CD4-positive, alpha-beta T cell (primary cell): Measurements from ENCODE around the gene ZBTB20. TPM values are rescaled to one million over a fixed set of nuclear protein-coding genes. Genes with fewer than 3 reads are reported as not detected.
"Not testable (repeated sequence)": the region's sequence is repeated elsewhere in the genome, so short reads cannot be mapped to it uniquely, and the experiment has no call there.

Experiments used
- ATAC-seq: fragments of 200-7000 bp; cut with Tn5 transposase; one replicate; pipeline ENCODE4 v1.10.0; 2022; ENCODE audit warnings: mild to moderate bottlenecking; ENCODE audit not compliant: poor library complexity
- CTCF ChIA-PET: fragments of 350-600 bp; sonication (Branson Sonifier 250); formaldehyde crosslinking; loops from one replicate; lab custom pipeline; 2021; ENCODE audit warnings: antibody characterized with exemption, inconsistent platforms; lab: Charles Lee
- POLR2A ChIA-PET: fragments of 350-600 bp; sonication (Branson Sonifier 250); formaldehyde crosslinking; loops from one replicate; lab custom pipeline; 2021; ENCODE audit warnings: antibody characterized with exemption, inconsistent platforms; lab: Charles Lee
- DNase-seq, 14 experiments: peaks; one replicate each; pipeline ENCODE4 v3.0.0-alpha.2; 2013 to 2020; ENCODE audit warnings: mixed read lengths in 2 of 14
- H3K27ac ChIP-seq, 2 donors: one replicate each; pipeline versions ENCODE4 v1.5.1 to v1.7.0; 2013; ENCODE audit warnings: low read length in 2 of 2, low read depth in 1 of 2, mild to moderate bottlenecking in 1 of 2
- H3K27me3 ChIP-seq, 2 experiments: 1 replicate in 1 of 2; 2 replicates in 1 of 2; pipeline versions ENCODE4 v1.6.1 to v1.7.0; 2013; ENCODE audit warnings: low read length in 2 of 2, control low read depth in 1 of 2, mild to moderate bottlenecking in 1 of 2, moderate library complexity in 1 of 2; ENCODE audit not compliant: insufficient read depth in 2 of 2, control insufficient read depth in 1 of 2
- H3K36me3 ChIP-seq: one replicate; pipeline ENCODE4 v1.6.1; 2013; ENCODE audit warnings: low read length, control low read depth; ENCODE audit not compliant: insufficient read depth
- H3K4me1 ChIP-seq: one replicate; pipeline ENCODE4 v1.6.1; 2013; ENCODE audit warnings: low read length, control low read depth; ENCODE audit not compliant: insufficient read depth
- H3K4me3 ChIP-seq: one replicate; pipeline ENCODE4 v1.5.1; 2013; ENCODE audit warnings: mild to moderate bottlenecking, low read length, moderate library complexity
- H3K9me3 ChIP-seq, 2 experiments: 1 replicate in 1 of 2; 2 replicates in 1 of 2; pipeline versions ENCODE4 v1.6.1 to v1.7.0; 2013; ENCODE audit warnings: low read length in 2 of 2, mild to moderate bottlenecking in 2 of 2, control low read depth in 1 of 2, moderate library complexity in 1 of 2; ENCODE audit not compliant: control insufficient read depth in 1 of 2, insufficient read depth in 1 of 2
- H3K27ac Mint-ChIP-seq: one replicate; pipeline ENCODE4 v1.8.0; 2020; ENCODE audit warnings: mixed read lengths
- H3K27me3 Mint-ChIP-seq: one replicate; pipeline ENCODE4 v1.8.0; 2021; ENCODE audit warnings: mixed read lengths
- H3K36me3 Mint-ChIP-seq: one replicate; pipeline ENCODE4 v1.8.0; 2021; ENCODE audit warnings: low read depth, mixed read lengths
- H3K4me1 Mint-ChIP-seq: one replicate; pipeline ENCODE4 v1.8.0; 2021; ENCODE audit warnings: low read depth, mixed read lengths
- H3K4me3 Mint-ChIP-seq: one replicate; pipeline ENCODE4 v1.8.0; 2020; ENCODE audit warnings: mild to moderate bottlenecking, mixed read lengths
- H3K9me3 Mint-ChIP-seq: one replicate; pipeline ENCODE4 v1.8.0; 2020; ENCODE audit warnings: mixed read lengths
- CTCF ChIP-seq: fragments of 200-600 bp; IDR thresholded peaks from one replicate; pipeline ENCODE4 v1.8.0; 2022; ENCODE audit warnings: antibody characterized with exemption, mild to moderate bottlenecking
- intact Hi-C, 2 experiments: fragments of 100-400 bp; cut with DNase I in 1 of 2; cut with micrococcal nuclease in 1 of 2; formaldehyde crosslinking; loops; one replicate each; pipeline versions ENCODE4 v1.15.1 to v1.9.0; 2023 to 2025; cut with DNase I, micrococcal nuclease
- total RNA-seq, 174 experiments: library from RNA in 2 of 174; stranded (reverse) in 2 of 174; gene quantifications; one replicate each; pipeline ENCODE4 v1.2.3 and lab custom pipeline; 2021 to 2026

ZBTB20 gene
- total RNA-seq, 2 experiments from 2014 or later, result 41.6 to 47.4 TPM

GRCh38 chr3:115187149-115187757, 40.2 kb upstream of the ZBTB20 start:
- H3K27ac Mint-ChIP-seq, result no peak overlapping the region
- CTCF ChIA-PET, result interaction anchor here (0.7 kb wide), 1 partner anchor 15 kb away, joined by 3 read pairs; no protein-coding TSS in a partner anchor
- ATAC-seq, result no peak
- no peaks in the 10 kb centered on the region for H3K27me3 Mint-ChIP-seq
- TF ChIP-seq CTCF, result no peak
- POLR2A ChIA-PET, result no interaction called here
- no peaks in the 10 kb centered on the region for H3K27me3 ChIP-seq
- intact Hi-C loops, result no loop called here
- DNase-seq, result no peak
- H3K36me3 ChIP-seq, result no peaks in the 10 kb centered on the region
- H3K4me1 ChIP-seq, result no peaks in the 10 kb centered on the region
- peaks cover 0 to 5% of the 10 kb centered on the region in 2 experiments for H3K9me3 ChIP-seq
- H3K36me3 Mint-ChIP-seq, result peaks cover 5% of the 10 kb centered on the region
- H3K4me3 Mint-ChIP-seq, result no peak overlapping the region
- no peak overlapping the region for H3K4me3 ChIP-seq
- H3K9me3 Mint-ChIP-seq, result no peaks in the 10 kb centered on the region
- no peak overlapping the region for H3K27ac ChIP-seq
- H3K4me1 Mint-ChIP-seq, result no peaks in the 10 kb centered on the region

GRCh38 chr3:115186351-115187148, 39.5 kb upstream of the ZBTB20 start:
- DNase-seq (no peak), ATAC-seq (no peak)
- H3K27ac ChIP-seq, result no peak overlapping the region
- no peak overlapping the region for H3K4me3 ChIP-seq
- Mint-ChIP-seq H3K4me1 (no peaks in the 10 kb centered on the region), H3K27me3 (no peaks in the 10 kb centered on the region), H3K9me3 (peaks cover 2% of the 10 kb centered on the region), H3K27ac (no peak overlapping the region), H3K4me3 (no peak overlapping the region), H3K36me3 (peaks cover under 1% of the 10 kb centered on the region)
- no peaks in the 10 kb centered on the region for H3K27me3 ChIP-seq
- CTCF ChIA-PET, result no interaction called here
- no peaks in the 10 kb centered on the region for H3K36me3 ChIP-seq
- intact Hi-C loops, result no loop called here
- TF ChIP-seq CTCF, result no peak
- POLR2A ChIA-PET, result no interaction called here
- peaks cover 0 to 5% of the 10 kb centered on the region in 2 experiments for H3K9me3 ChIP-seq
- no peaks in the 10 kb centered on the region for H3K4me1 ChIP-seq

- intact Hi-C loops, H3K27ac Mint-ChIP-seq, H3K4me3 ChIP-seq, H3K9me3 Mint-ChIP-seq, H3K4me1 Mint-ChIP-seq, H3K36me3 ChIP-seq, H3K27ac ChIP-seq, H3K4me3 Mint-ChIP-seq, CTCF ChIA-PET, H3K36me3 Mint-ChIP-seq, H3K4me1 ChIP-seq, H3K27me3 ChIP-seq, H3K27me3 Mint-ChIP-seq, H3K9me3 ChIP-seq, DNase-seq, POLR2A ChIA-PET, ATAC-seq: not testable (repeated sequence)
Observed at GRCh38 chr3:115184859-115185572, 37.9 kb upstream of the ZBTB20 start.

- intact Hi-C loops, result loop anchor here in 1 of 2 experiments (10.0 kb wide), 1 partner anchor 354 kb away; no protein-coding TSS in a partner anchor
- H3K27me3 Mint-ChIP-seq, H3K4me1 ChIP-seq, H3K27me3 ChIP-seq, ATAC-seq, H3K36me3 ChIP-seq, H3K27ac Mint-ChIP-seq, H3K4me3 ChIP-seq, DNase-seq, H3K27ac ChIP-seq, H3K4me1 Mint-ChIP-seq, CTCF ChIA-PET, H3K9me3 ChIP-seq, H3K36me3 Mint-ChIP-seq, H3K9me3 Mint-ChIP-seq, POLR2A ChIA-PET, H3K4me3 Mint-ChIP-seq: not testable (repeated sequence)
Observed at GRCh38 chr3:115178930-115179329, 31.8 kb upstream of the ZBTB20 start.
